ENCODE data around the gene PDE11A.

Gene PDE11A

GRCh38 chr2:177727577-177728398 is 344.8 kb downstream of the PDE11A start:
- peaks cover 3% of the 10 kb centered on the region for H3K27me3 Mint-ChIP-seq
- H3K27ac Mint-ChIP-seq = no peak overlapping the region
- no peaks in the 10 kb centered on the region for H3K4me1 Mint-ChIP-seq (ENCODE audit: low read depth)

GRCh38 chr2:177726931-177727348 is 345.6 kb downstream of the PDE11A start:
- no peaks in the 10 kb centered on the region for H3K4me1 Mint-ChIP-seq (ENCODE audit: low read depth)
- H3K27me3 Mint-ChIP-seq = peaks cover 3% of the 10 kb centered on the region
- H3K36me3 Mint-ChIP-seq = no peaks in the 10 kb centered on the region
- no peak overlapping the region for H3K4me3 Mint-ChIP-seq
- no peaks in the 10 kb centered on the region for H3K9me3 Mint-ChIP-seq (ENCODE audit: low read depth)
- H3K27ac Mint-ChIP-seq = no peak overlapping the region

More at GRCh38 chr2:177727577-177728398, 344.8 kb downstream of the PDE11A start:
- Mint-ChIP-seq H3K9me3 (ENCODE audit: low read depth) (no peaks in the 10 kb centered on the region), H3K4me3 (no peak overlapping the region), H3K36me3 (no peaks in the 10 kb centered on the region)

GRCh38 chr2:177724398-177725287 is 347.9 kb downstream of the PDE11A start:
- Mint-ChIP-seq H3K27me3 (peaks cover 3% of the 10 kb centered on the region), H3K36me3 (no peaks in the 10 kb centered on the region), H3K9me3 (ENCODE audit: low read depth) (no peaks in the 10 kb centered on the region), H3K27ac (no peak overlapping the region), H3K4me1 (ENCODE audit: low read depth) (no peaks in the 10 kb centered on the region), H3K4me3 (no peak overlapping the region)

DNA sequence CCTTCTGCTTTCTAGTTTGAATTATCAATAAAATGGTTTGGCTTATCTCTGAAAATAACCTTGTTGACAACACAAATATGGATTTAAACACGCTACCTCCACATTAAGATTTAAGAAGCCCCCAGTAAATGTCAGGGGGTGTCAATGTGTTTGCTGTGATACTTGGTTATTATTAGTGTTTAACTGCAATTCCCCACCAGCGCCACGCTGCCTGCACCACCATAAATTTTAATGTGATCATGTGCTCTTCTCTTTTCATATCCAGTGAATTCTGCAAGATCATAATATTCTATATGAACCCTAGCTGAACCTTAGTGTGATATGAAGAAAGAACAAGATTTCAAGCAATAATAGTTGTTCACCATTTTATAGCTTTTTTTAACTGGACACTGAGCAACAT is 349.3 kb downstream of the PDE11A start:
- H3K9me3 Mint-ChIP-seq (ENCODE audit: low read depth) = no peaks in the 10 kb centered on the region
- H3K36me3 Mint-ChIP-seq = no peaks in the 10 kb centered on the region
- no peaks in the 10 kb centered on the region for H3K4me1 Mint-ChIP-seq (ENCODE audit: low read depth)
- no peak overlapping the region for H3K27ac Mint-ChIP-seq
- no peak overlapping the region for H3K4me3 Mint-ChIP-seq
- H3K27me3 Mint-ChIP-seq = peaks cover 3% of the 10 kb centered on the region

DNA sequence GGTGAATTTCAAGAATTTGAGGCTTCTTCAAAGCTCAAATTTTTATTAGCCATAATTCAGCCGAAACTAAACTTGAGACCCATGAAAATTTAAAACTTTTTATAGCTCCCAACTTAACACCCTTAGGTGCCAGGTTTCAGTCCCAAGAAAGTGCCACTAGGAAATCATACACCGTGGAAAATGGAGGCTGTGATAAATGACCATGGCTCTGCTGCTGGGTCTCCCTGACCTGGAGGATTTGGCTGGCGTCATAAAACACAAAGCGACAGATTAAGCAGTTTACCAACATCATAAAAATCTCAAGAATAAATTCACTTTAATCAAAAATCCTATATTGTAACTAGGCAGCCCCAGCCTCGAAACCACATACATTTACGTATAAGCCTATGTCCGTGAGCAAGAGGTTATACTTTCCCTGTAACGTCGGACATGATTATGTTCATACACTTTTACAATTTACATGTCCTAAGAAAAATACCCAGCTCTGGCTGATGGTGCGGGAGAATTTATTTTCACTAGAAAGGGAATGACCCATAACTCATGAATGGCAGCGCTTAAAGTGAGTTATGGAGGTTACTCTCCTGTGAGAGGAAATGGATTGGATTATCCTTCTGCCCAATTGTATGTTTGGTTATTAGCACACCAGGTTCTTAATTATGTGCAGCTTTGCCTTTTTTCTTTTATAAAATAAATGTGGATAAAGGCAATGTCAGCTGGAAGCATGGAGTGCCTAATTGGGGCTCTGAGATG is 350.6 kb downstream of the PDE11A start:
- no peaks in the 10 kb centered on the region for H3K4me1 Mint-ChIP-seq (ENCODE audit: low read depth)
- no peak overlapping the region for H3K27ac Mint-ChIP-seq
- H3K9me3 Mint-ChIP-seq (ENCODE audit: low read depth) = no peaks in the 10 kb centered on the region
- no peak overlapping the region for H3K4me3 Mint-ChIP-seq
- H3K27me3 Mint-ChIP-seq = peaks cover 3% of the 10 kb centered on the region
- H3K36me3 Mint-ChIP-seq = no peaks in the 10 kb centered on the region

- H3K9me3 Mint-ChIP-seq (ENCODE audit: low read depth) = no peaks in the 10 kb centered on the region
- no peaks in the 10 kb centered on the region for H3K4me1 Mint-ChIP-seq (ENCODE audit: low read depth)
- H3K36me3 Mint-ChIP-seq = no peaks in the 10 kb centered on the region
- H3K27me3 Mint-ChIP-seq = no peaks in the 10 kb centered on the region
- H3K4me3 Mint-ChIP-seq = no peak overlapping the region
- H3K27ac Mint-ChIP-seq = no peak overlapping the region
These were observed 351.5 kb downstream of the PDE11A start for GRCh38 chr2:177721087-177721486.

DNA sequence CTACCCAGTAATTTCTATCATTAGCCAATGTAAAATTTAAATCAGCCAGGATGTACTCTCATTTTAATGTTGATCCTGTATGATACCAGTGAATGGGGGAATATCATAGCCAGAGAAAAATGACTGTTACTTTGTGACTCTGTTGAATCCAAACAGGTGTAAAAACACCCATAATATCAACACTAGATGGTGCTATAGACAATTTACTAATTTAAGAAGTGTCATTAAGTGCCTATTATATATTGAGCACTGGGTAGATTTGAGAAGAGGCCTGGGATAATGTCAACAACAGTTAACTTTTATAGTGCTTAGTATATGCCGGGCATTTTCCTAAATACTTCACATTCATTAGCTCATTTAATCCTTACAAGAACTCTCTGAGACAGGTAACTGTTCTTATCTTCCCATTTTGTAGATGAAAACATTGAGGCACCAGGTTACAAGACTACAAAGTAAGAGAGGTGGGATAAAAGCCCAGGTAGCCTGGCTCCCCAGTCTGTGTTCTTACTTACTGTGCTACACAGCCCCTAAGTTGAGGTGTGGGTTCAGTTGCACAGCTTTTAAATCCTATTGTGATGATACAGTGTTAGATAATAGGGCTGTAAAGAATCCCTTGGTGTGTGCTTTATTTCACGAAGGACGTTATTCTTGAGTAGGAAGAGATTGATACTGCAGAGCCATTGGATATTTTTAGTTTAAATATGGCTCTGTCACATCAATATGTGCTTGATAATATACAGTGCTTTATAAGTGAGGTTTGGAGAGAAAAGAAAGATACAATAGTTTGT is 354.6 kb downstream of the PDE11A start:
- H3K9me3 Mint-ChIP-seq (ENCODE audit: low read depth) = no peaks in the 10 kb centered on the region
- H3K4me3 Mint-ChIP-seq = no peak overlapping the region
- H3K4me1 Mint-ChIP-seq (ENCODE audit: low read depth) = no peaks in the 10 kb centered on the region
- no peaks in the 10 kb centered on the region for H3K36me3 Mint-ChIP-seq
- H3K27me3 Mint-ChIP-seq = peaks cover 2% of the 10 kb centered on the region
- no peak overlapping the region for H3K27ac Mint-ChIP-seq

GRCh38 chr2:177716484-177716883 is 356.1 kb downstream of the PDE11A start:
- no peaks in the 10 kb centered on the region for H3K36me3 Mint-ChIP-seq
- H3K27me3 Mint-ChIP-seq = peaks cover 2% of the 10 kb centered on the region
- H3K27ac Mint-ChIP-seq = no peak overlapping the region

GRCh38 chr2:177715771-177716170 is 356.8 kb downstream of the PDE11A start:
- no peaks in the 10 kb centered on the region for H3K36me3 Mint-ChIP-seq
- H3K27ac Mint-ChIP-seq = no peak overlapping the region
- no peak overlapping the region for H3K4me3 Mint-ChIP-seq
- no peaks in the 10 kb centered on the region for H3K4me1 Mint-ChIP-seq (ENCODE audit: low read depth)
- peaks cover 2% of the 10 kb centered on the region for H3K27me3 Mint-ChIP-seq
- no peaks in the 10 kb centered on the region for H3K9me3 Mint-ChIP-seq (ENCODE audit: low read depth)

More at GRCh38 chr2:177716484-177716883, 356.1 kb downstream of the PDE11A start:
- H3K9me3 Mint-ChIP-seq (ENCODE audit: low read depth) = no peaks in the 10 kb centered on the region
- no peak overlapping the region for H3K4me3 Mint-ChIP-seq
- H3K4me1 Mint-ChIP-seq (ENCODE audit: low read depth) = no peaks in the 10 kb centered on the region

- Mint-ChIP-seq H3K27ac (no peak overlapping the region), H3K4me3 (no peak overlapping the region), H3K9me3 (ENCODE audit: low read depth) (no peaks in the 10 kb centered on the region), H3K27me3 (peaks cover 2% of the 10 kb centered on the region), H3K4me1 (ENCODE audit: low read depth) (no peaks in the 10 kb centered on the region), H3K36me3 (no peaks in the 10 kb centered on the region)
These were observed 357.9 kb downstream of the PDE11A start for GRCh38 chr2:177714704-177715103.

- no peak overlapping the region for H3K4me3 Mint-ChIP-seq
- H3K27ac Mint-ChIP-seq = no peak overlapping the region
- peaks cover 2% of the 10 kb centered on the region for H3K27me3 Mint-ChIP-seq
These were observed 360.1 kb downstream of the PDE11A start for GRCh38 chr2:177712462-177712861.

DNA sequence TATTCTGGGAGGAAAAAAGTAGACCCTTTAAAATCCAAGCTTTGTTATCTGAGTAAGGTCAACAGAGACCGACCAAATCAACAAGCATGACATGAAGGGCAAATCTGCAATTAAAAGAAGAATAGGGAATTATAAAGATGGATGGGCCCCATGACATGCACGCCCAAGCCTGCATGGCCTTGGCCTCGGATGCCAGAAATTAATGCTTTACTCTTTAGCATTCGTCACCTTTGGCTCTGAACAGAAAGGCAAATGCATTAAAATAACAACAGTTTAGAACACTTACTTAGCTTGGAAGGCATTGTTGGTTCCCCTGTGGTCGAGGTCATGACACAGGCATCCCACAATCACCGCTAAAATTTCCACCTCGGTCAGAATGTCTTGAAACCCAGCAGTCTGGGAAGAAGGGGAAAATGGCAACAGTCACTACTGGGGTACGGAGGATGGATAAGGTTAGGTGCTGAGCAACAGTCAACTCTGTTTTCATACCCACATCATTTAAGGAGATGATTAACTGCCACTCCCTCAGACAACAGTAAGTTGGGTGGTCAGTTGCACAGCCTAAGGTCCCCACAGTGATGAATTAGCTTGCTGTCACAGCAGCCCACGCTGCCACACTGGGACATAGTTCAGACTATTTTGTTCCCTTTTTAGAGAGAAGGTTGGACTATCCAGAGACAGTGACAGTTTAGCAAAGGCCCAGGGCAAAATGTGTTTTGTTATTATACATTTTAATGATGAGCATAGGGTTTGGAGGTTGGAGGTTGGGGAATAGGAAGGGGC is 360.9 kb downstream of the PDE11A start:
- Mint-ChIP-seq H3K27ac (no peak overlapping the region), H3K27me3 (peaks cover 2% of the 10 kb centered on the region), H3K4me3 (no peak overlapping the region), H3K36me3 (no peaks in the 10 kb centered on the region), H3K4me1 (ENCODE audit: low read depth) (no peaks in the 10 kb centered on the region), H3K9me3 (ENCODE audit: low read depth) (no peaks in the 10 kb centered on the region)

More at GRCh38 chr2:177712462-177712861, 360.1 kb downstream of the PDE11A start:
- Mint-ChIP-seq H3K36me3 (no peaks in the 10 kb centered on the region), H3K9me3 (ENCODE audit: low read depth) (no peaks in the 10 kb centered on the region), H3K4me1 (ENCODE audit: low read depth) (no peaks in the 10 kb centered on the region)

GRCh38 chr2:177710889-177711288 is 361.7 kb downstream of the PDE11A start:
- no peak overlapping the region for H3K27ac Mint-ChIP-seq
- H3K4me1 Mint-ChIP-seq (ENCODE audit: low read depth) = no peaks in the 10 kb centered on the region
- H3K4me3 Mint-ChIP-seq = no peak overlapping the region
- H3K9me3 Mint-ChIP-seq (ENCODE audit: low read depth) = no peaks in the 10 kb centered on the region
- no peaks in the 10 kb centered on the region for H3K36me3 Mint-ChIP-seq
- H3K27me3 Mint-ChIP-seq = peaks cover 2% of the 10 kb centered on the region
